AG04449 (cell line): ENCODE results near the gene CD48.

Experiments used
- CTCF ChIA-PET: fragments of 350-600 bp; formaldehyde crosslinking; extraction: SDS; loops from one replicate; lab custom pipeline; 2021; ENCODE audit warnings: antibody characterized with exemption; lab: Yijun Ruan, JAX
- POLR2A ChIA-PET: fragments of 400-600, 350-600 bp; formaldehyde crosslinking; extraction: SDS; loops from one replicate; lab custom pipeline; 2020; ENCODE audit warnings: antibody characterized with exemption, inconsistent platforms; lab: Yijun Ruan, JAX
- DNase-seq: peaks from one replicate; pipeline ENCODE4 v3.0.0-alpha.2; 2010; ENCODE audit warnings: low read depth, low spot score
- H3K4me3 ChIP-seq: 2 replicates; pipeline ENCODE4 v1.5.1; 2011; ENCODE audit warnings: low read depth, mild to moderate bottlenecking, control low read depth, low read length
- TF ChIP-seq, protein P1 (sequence below): IDR thresholded peaks from one replicate; pipeline ENCODE4 v1.5.1; 2011; ENCODE audit warnings: mild to moderate bottlenecking, moderate library complexity, low read length, control low read depth, inconsistent platforms; ENCODE audit not compliant: insufficient read depth; ENCODE audit errors: missing control alignments

CD48 gene

GRCh38 chr1:160630523-160631451 is 80.8 kb downstream of the CD48 start:
- CTCF ChIA-PET = no interaction called here
- no peak overlapping the region for H3K4me3 ChIP-seq
- POLR2A ChIA-PET = no interaction called here
- TF ChIP-seq, protein P1, sequence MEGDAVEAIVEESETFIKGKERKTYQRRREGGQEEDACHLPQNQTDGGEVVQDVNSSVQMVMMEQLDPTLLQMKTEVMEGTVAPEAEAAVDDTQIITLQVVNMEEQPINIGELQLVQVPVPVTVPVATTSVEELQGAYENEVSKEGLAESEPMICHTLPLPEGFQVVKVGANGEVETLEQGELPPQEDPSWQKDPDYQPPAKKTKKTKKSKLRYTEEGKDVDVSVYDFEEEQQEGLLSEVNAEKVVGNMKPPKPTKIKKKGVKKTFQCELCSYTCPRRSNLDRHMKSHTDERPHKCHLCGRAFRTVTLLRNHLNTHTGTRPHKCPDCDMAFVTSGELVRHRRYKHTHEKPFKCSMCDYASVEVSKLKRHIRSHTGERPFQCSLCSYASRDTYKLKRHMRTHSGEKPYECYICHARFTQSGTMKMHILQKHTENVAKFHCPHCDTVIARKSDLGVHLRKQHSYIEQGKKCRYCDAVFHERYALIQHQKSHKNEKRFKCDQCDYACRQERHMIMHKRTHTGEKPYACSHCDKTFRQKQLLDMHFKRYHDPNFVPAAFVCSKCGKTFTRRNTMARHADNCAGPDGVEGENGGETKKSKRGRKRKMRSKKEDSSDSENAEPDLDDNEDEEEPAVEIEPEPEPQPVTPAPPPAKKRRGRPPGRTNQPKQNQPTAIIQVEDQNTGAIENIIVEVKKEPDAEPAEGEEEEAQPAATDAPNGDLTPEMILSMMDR = no peak
- DNase-seq = no peak

GRCh38 chr1:160629286-160630210 is 82.1 kb downstream of the CD48 start:
- no peak overlapping the region for H3K4me3 ChIP-seq
- CTCF ChIA-PET = no interaction called here
- DNase-seq = no peak
- POLR2A ChIA-PET = no interaction called here
- TF ChIP-seq, protein P1 = no peak

DNA sequence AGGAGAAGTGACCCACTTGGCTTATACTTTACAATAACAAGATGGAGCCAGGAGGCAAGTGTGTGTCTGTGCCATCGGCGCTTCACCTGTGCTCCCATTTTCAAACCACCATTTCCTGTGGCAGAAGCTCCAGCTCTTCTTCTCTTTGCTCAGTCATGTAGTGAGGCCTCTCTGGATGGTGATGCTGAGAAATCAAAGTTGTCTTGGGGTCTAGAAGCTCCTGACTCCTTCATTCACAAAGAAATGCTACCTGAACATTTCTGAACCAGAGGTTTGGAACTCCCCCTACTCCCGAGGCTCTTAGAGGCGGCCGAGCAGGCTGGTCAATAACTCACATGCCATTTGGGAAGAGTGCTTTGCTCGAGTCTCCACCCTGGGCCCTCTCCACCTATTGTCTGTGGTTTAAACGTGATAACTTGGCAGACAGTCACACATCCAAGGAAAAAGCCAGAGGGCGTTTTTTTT is 82.8 kb downstream of the CD48 start:
- TF ChIP-seq, protein P1 = no peak
- no peak overlapping the region for H3K4me3 ChIP-seq
- no peak for DNase-seq
- POLR2A ChIA-PET = no interaction called here
- CTCF ChIA-PET = no interaction called here
